Right forelimb (tissue), 1 donor: Measurements from ENCODE around the gene CERS3.

ENCODE experiments used
- DNase-seq: peaks from one replicate; pipeline ENCODE4 v3.0.0-alpha.2; 2018

Gene CERS3

GRCh38 chr15:100373120-100373896 is 155.4 kb downstream of the CERS3 start:
- DNase-seq = no peak

- peak; percentile 49 for DNase-seq
These were observed 156.0 kb downstream of the CERS3 start for GRCh38 chr15:100372739-100373119.

GRCh38 chr15:100355342-100355741 is 173.4 kb downstream of the CERS3 start:
- no peak for DNase-seq

GRCh38 chr15:100353449-100353848 is 175.3 kb downstream of the CERS3 start:
- no peak for DNase-seq

DNA sequence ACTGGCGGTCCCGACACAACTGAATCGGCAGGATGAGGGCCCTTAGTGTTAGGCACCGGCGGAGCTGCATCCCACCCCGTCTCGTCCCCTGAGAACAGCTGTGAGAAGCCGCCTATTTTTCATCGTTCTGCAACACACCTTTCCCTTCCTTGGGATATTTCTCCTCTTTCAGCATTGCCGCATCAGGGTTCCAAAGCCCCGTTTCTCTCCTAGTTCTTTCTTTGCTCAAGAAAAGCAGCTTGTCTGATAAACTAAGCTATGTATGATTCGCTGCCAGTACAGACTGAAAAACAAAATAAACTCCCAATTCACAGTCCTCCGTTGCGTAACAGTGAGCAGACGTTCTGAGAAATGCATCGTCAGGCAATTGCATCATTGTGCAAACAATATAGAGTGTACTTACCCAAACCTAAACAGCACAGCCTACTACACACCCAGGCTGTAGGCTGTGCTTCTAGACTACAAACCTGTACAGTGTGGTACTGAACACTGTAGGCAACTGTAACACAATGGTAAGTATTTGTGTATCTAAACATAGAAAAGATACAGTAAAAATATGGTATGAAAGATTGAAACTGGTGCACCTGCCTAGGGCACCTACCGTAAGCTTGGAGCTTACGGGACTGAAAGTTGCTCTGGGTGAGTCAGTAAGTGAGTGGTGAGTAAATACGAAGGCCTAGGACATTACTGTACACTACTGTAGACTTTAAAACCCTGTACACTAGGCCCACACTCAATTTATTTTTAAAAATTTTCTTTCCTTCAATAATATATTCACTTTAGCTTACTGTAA is 178.1 kb downstream of the CERS3 start:
- peak; percentile 37 for DNase-seq
